Skeletal muscle cell (primary cell): ENCODE measurements around the gene RELA.
"Not testable (repeated sequence)": the region's sequence is repeated elsewhere in the genome, so short reads cannot be mapped to it uniquely, and the experiment has no call there.

Source experiments
- DNase-seq: peaks from one replicate; pipeline ENCODE4 v3.0.0-alpha.2; 2010; ENCODE audit warnings: low read depth
- H3K4me3 ChIP-seq: 2 replicates; pipeline ENCODE4 v1.5.1; 2011; ENCODE audit warnings: low read depth, mild to moderate bottlenecking, control low read depth, low read length, moderate library complexity

The RELA gene

GRCh38 chr11:65651339-65651588 lies 11.5 kb downstream of the RELA start:
- H3K4me3 ChIP-seq, result no peak overlapping the region
- no peak for DNase-seq

- DNase-seq, result no peak
- H3K4me3 ChIP-seq, result no peak overlapping the region
Observed at GRCh38 chr11:65650547-65651338, 12.0 kb downstream of the RELA start.

- no peak for DNase-seq
- H3K4me3 ChIP-seq, result no peak overlapping the region
Observed at GRCh38 chr11:65649656-65650546, 12.8 kb downstream of the RELA start.

- DNase-seq, result no peak
- H3K4me3 ChIP-seq, result no peak overlapping the region
Observed at GRCh38 chr11:65648997-65649493, 13.7 kb downstream of the RELA start.

GRCh38 chr11:65646958-65647701 lies 15.6 kb downstream of the RELA start:
- no peak for DNase-seq
- H3K4me3 ChIP-seq, result peak overlapping the region; percentile 23

GRCh38 chr11:65646288-65646957 lies 16.3 kb downstream of the RELA start:
- no peak for DNase-seq
- H3K4me3 ChIP-seq, result no peak overlapping the region

GRCh38 chr11:65645710-65646109 lies 17.0 kb downstream of the RELA start:
- no peak for DNase-seq

GRCh38 chr11:65644837-65645236 lies 17.9 kb downstream of the RELA start:
- H3K4me3 ChIP-seq, result no peak overlapping the region
- DNase-seq, result no peak

More at GRCh38 chr11:65645710-65646109, 17.0 kb downstream of the RELA start:
- H3K4me3 ChIP-seq, result no peak overlapping the region

GRCh38 chr11:65643971-65644370 lies 18.7 kb downstream of the RELA start:
- DNase-seq, result no peak
- no peak overlapping the region for H3K4me3 ChIP-seq

GRCh38 chr11:65642014-65642671 lies 20.6 kb downstream of the RELA start:
- DNase-seq, result no peak
- H3K4me3 ChIP-seq, result no peak overlapping the region

GRCh38 chr11:65641297-65642013 lies 21.3 kb downstream of the RELA start:
- no peak for DNase-seq
- H3K4me3 ChIP-seq, result no peak overlapping the region

GRCh38 chr11:65640483-65641296 lies 22.0 kb downstream of the RELA start:
- no peak overlapping the region for H3K4me3 ChIP-seq
- DNase-seq, result no peak

- H3K4me3 ChIP-seq, result no peak overlapping the region
- no peak for DNase-seq
Observed at GRCh38 chr11:65639623-65640482, 22.9 kb downstream of the RELA start.

GRCh38 chr11:65639228-65639597 lies 23.5 kb downstream of the RELA start:
- H3K4me3 ChIP-seq, DNase-seq: not testable (repeated sequence)

GRCh38 chr11:65637794-65638419 lies 24.8 kb downstream of the RELA start, which contains the start of gene SIPA1:
TSS of gene SIPA1 (plus strand) at chr11:65638101. CDS start at chr11:65640922, 2,821 bp downstream.
- DNase-seq, result peak; percentile 58
- peak within 1 kb of the TSS; percentile 70 for H3K4me3 ChIP-seq

- DNase-seq, result no peak
- H3K4me3 ChIP-seq, result no peak overlapping the region
Observed at GRCh38 chr11:65637032-65637557, 25.6 kb downstream of the RELA start.
